Stimulated activated CD4-positive, alpha-beta T cell treated with anti-CD3 and anti-CD28 coated beads, Interleukin-1b, Interleukin-23, amount 100 ng/mL, for 24 hours (primary cell): ENCODE results near the gene RPGRIP1L.
"Not testable (repeated sequence)": the region's sequence is repeated elsewhere in the genome, so short reads cannot be mapped to it uniquely, and the experiment has no call there.

Source experiments
- DNase-seq, 4 experiments: peaks; one replicate each; pipeline ENCODE4 v3.0.0-alpha.2; 2020; ENCODE audit warnings: low read depth in 4 of 4, low spot score in 1 of 4

The RPGRIP1L gene

GRCh38 chr16:53713403-53714204, 9.9 kb upstream of the RPGRIP1L start:
- no peak for DNase-seq

GRCh38 chr16:53712065-53712464, 8.4 kb upstream of the RPGRIP1L start:
- DNase-seq = no peak

- no peak for DNase-seq
Measured at GRCh38 chr16:53711390-53711789, 7.7 kb upstream of the RPGRIP1L start.

- no peak for DNase-seq
Measured at GRCh38 chr16:53708490-53708889, 4.8 kb upstream of the RPGRIP1L start.

GRCh38 chr16:53707671-53708070, 4.0 kb upstream of the RPGRIP1L start:
- no peak for DNase-seq

GRCh38 chr16:53704445-53704813, 770 bp upstream of the RPGRIP1L start:
- no peak for DNase-seq

- DNase-seq = not testable (repeated sequence)
Measured at GRCh38 chr16:53698271-53698670, 5.4 kb downstream of the RPGRIP1L start.

GRCh38 chr16:53695070-53695469, 8.6 kb downstream of the RPGRIP1L start:
- DNase-seq = no peak

- DNase-seq = no peak
Measured at GRCh38 chr16:53693320-53693719, 10.3 kb downstream of the RPGRIP1L start.

- DNase-seq = no peak
Measured at GRCh38 chr16:53692146-53692545, 11.5 kb downstream of the RPGRIP1L start.

- no peak for DNase-seq
Measured at GRCh38 chr16:53690771-53691170, 12.9 kb downstream of the RPGRIP1L start.

- no peak for DNase-seq
Measured at GRCh38 chr16:53689636-53690035, 14.0 kb downstream of the RPGRIP1L start.

- DNase-seq = no peak
Measured at GRCh38 chr16:53686710-53687109, 16.9 kb downstream of the RPGRIP1L start.

- DNase-seq = not testable (repeated sequence)
Measured at GRCh38 chr16:53685334-53685733, 18.3 kb downstream of the RPGRIP1L start.

- DNase-seq = no peak
Measured at GRCh38 chr16:53681354-53681753, 22.3 kb downstream of the RPGRIP1L start.

GRCh38 chr16:53680756-53681155, 22.9 kb downstream of the RPGRIP1L start:
- DNase-seq = no peak

- no peak for DNase-seq
Measured at GRCh38 chr16:53678756-53679343, 24.8 kb downstream of the RPGRIP1L start.

GRCh38 chr16:53678155-53678554, 25.5 kb downstream of the RPGRIP1L start:
- no peak for DNase-seq

GRCh38 chr16:53673189-53673588, 30.5 kb downstream of the RPGRIP1L start:
- DNase-seq = no peak

- DNase-seq = no peak
Measured at GRCh38 chr16:53672461-53672860, 31.2 kb downstream of the RPGRIP1L start.

GRCh38 chr16:53668869-53669268, 34.8 kb downstream of the RPGRIP1L start:
- no peak for DNase-seq

GRCh38 chr16:53666786-53667415, 36.8 kb downstream of the RPGRIP1L start:
- DNase-seq = no peak
